ENCODE measurements around the gene TLE2.

DNA sequence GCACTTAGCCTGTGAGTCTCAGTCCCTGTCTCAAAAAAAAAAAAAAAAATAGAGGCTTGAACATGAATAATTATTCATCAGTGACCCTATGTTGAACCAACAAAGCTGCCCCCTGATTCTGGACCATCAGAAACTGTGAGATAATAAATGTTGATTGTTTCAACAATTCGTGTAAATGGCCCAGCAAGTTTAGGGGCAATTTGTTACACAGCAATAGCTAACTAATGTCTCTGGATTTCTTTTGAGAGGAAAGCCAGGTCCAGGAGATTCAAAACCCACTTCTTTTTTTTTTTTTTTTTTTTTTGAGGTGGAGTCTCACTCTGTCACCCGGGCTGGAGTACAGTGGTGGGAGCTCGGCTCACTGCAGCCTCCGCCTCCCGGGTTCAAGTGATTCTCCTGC, 64.2 kb downstream of the TLE2 start:
- TF ChIP-seq POLR2A (IDR thresholded peaks at IDR 0.05) (no peak), CTCF (IDR thresholded peaks at IDR 0.05) (no peak)
